Liver (tissue), 9 donors: ENCODE data around the gene SNAPC2. TPM values are rescaled to one million over a fixed set of nuclear protein-coding genes. Genes with fewer than 3 reads are reported as not detected.
A peak's percentile ranks its signal among the peaks of the same experiment; 100 is the strongest.

Source experiments
- DNase-seq: peaks from one replicate; pipeline ENCODE4 v3.0.0-alpha.2; 2017; ENCODE audit warnings: low spot score
- H3K27ac ChIP-seq, 2 donors: one replicate each; pipeline ENCODE4 v1.7.0; 2013; ENCODE audit warnings: inconsistent platforms in 2 of 2, low read length in 2 of 2, control low read depth in 1 of 2, low read depth in 1 of 2, mild to moderate bottlenecking in 1 of 2
- H3K27me3 ChIP-seq, 4 donors: one replicate each; pipeline versions ENCODE4 v1.6.1 to v1.7.0; 2013; ENCODE audit warnings: low read length in 3 of 4, inconsistent platforms in 1 of 4, mild to moderate bottlenecking in 1 of 4, moderate library complexity in 1 of 4; ENCODE audit not compliant: control insufficient read depth in 4 of 4, insufficient read depth in 4 of 4
- H3K36me3 ChIP-seq, 4 donors: one replicate each; pipeline versions ENCODE4 v1.6.1 to v1.7.0; 2013; ENCODE audit warnings: low read length in 3 of 4, mild to moderate bottlenecking in 3 of 4, low read depth in 1 of 4, moderate library complexity in 1 of 4; ENCODE audit not compliant: control insufficient read depth in 4 of 4, insufficient read depth in 3 of 4
- H3K4me1 ChIP-seq, 4 donors: one replicate each; pipeline versions ENCODE4 v1.6.1 to v1.7.0; 2013; ENCODE audit warnings: low read length in 3 of 4, mild to moderate bottlenecking in 3 of 4, moderate library complexity in 1 of 4; ENCODE audit not compliant: control insufficient read depth in 4 of 4, insufficient read depth in 4 of 4
- H3K4me3 ChIP-seq, 3 donors: one replicate each; pipeline versions ENCODE4 v1.6.1 to v1.7.0; 2013; ENCODE audit warnings: low read length in 3 of 3, control low read depth in 1 of 3, low read depth in 1 of 3, mild to moderate bottlenecking in 1 of 3
- H3K9ac ChIP-seq, 2 donors: one replicate each; pipeline ENCODE4 v1.7.0; 2013; ENCODE audit warnings: low read length in 2 of 2, mild to moderate bottlenecking in 2 of 2, moderate library complexity in 2 of 2, control low read depth in 1 of 2, low read depth in 1 of 2
- H3K9me3 ChIP-seq, 4 donors: one replicate each; pipeline versions ENCODE4 v1.6.1 to v1.7.0; 2013; ENCODE audit warnings: low read length in 3 of 4; ENCODE audit not compliant: control insufficient read depth in 4 of 4
- ATF3 ChIP-seq: IDR thresholded peaks from 2 replicates; pipeline ENCODE4 v1.6.1; 2016; ENCODE audit warnings: antibody characterized with exemption
- CTCF ChIP-seq: fragments of 150-350 bp; IDR thresholded peaks from 2 replicates; pipeline ENCODE4 v1.5.1; 2017; ENCODE audit warnings: improper control_type of control experiment, low read depth, low read length; ENCODE audit not compliant: missing input control
- EGR1 ChIP-seq, 2 donors: IDR thresholded peaks; 2 replicates each; pipeline ENCODE4 v1.6.1; 2016 to 2018; ENCODE audit warnings: antibody characterized with exemption in 2 of 2, low read depth in 2 of 2
- FOXA1 ChIP-seq: IDR thresholded peaks from 2 replicates; pipeline ENCODE4 v1.6.1; 2016; ENCODE audit warnings: antibody characterized with exemption
- GABPA ChIP-seq, 2 donors: IDR thresholded peaks in 1 of 2; conservative IDR thresholded peaks in 1 of 2; 2 replicates each; pipeline ENCODE4 v1.6.1; 2016; ENCODE audit warnings: antibody characterized with exemption in 2 of 2, mild to moderate bottlenecking in 1 of 2, moderate library complexity in 1 of 2
- JUND ChIP-seq, 2 donors: IDR thresholded peaks; 2 replicates each; pipeline ENCODE4 v1.6.1; 2016; ENCODE audit warnings: antibody characterized with exemption in 2 of 2
- MAX ChIP-seq: IDR thresholded peaks from 2 replicates; pipeline ENCODE4 v1.6.1; 2016; ENCODE audit warnings: antibody characterized with exemption
- REST ChIP-seq: IDR thresholded peaks from 2 replicates; pipeline ENCODE4 v1.6.1; 2016; ENCODE audit warnings: antibody characterized with exemption, mild to moderate bottlenecking
- RXRA ChIP-seq, 2 donors: IDR thresholded peaks; 2 replicates each; pipeline ENCODE4 v1.6.1; 2017 to 2018; ENCODE audit warnings: antibody characterized with exemption in 2 of 2, mild to moderate bottlenecking in 1 of 2
- TAF1 ChIP-seq: conservative IDR thresholded peaks from 2 replicates; pipeline ENCODE4 v1.6.1; 2016; ENCODE audit warnings: antibody characterized with exemption, mild to moderate bottlenecking
- YY1 ChIP-seq: IDR thresholded peaks from 2 replicates; pipeline ENCODE4 v1.6.1; 2016; ENCODE audit warnings: antibody characterized with exemption, mild to moderate bottlenecking
- WGBS: extraction: QIAGEN DNeasy Blood & Tissue Kit; methylation state at CpG from one replicate; pipeline ENCODE4 v1.1.7; 2013; 5-methylcytosine and 5-hydroxymethylcytosine counted together
- polyA plus RNA-seq, 2 donors: library from polyadenylated mRNA; stranded (reverse) in 1 of 2; unstranded in 1 of 2; fragments of 200-250 nt in 1 of 2; fragments of >200 nt in 1 of 2; fragmentation: Nextera tagmentation in 1 of 2; extraction: Ambion mirVana in 1 of 2; gene quantifications; one replicate each; pipeline versions ENCODE4 v1.2.1 to v1.2.3, GENCODE V29; 2013 to 2015
- total RNA-seq, 2 donors: library from RNA; depleted of rRNA; stranded (reverse); fragments of >200 nt; gene quantifications; one replicate each; pipeline ENCODE4 v1.2.3, GENCODE V29; 2014
- donor health status: healthy.
- donor health status: healthy.
- donor health status: healthy.
- donor health status: healthy.
- donor health status: healthy.

Gene SNAPC2
- total and polyA plus RNA-seq, 4 donors, result 2.8 to 7.1 (median 3.3) TPM

GRCh38 chr19:7940841-7941240 lies 20.7 kb downstream of the SNAPC2 start:
- TF ChIP-seq ATF3 (no peak), EGR1 (IDR thresholded peaks at IDR 0.05; ENCODE audit: low read depth in 2 of 2) (no peak), CTCF (no peak), YY1 (no peak), JUND (IDR thresholded peaks at IDR 0.05) (no peak)
- Histone ChIP-seq H3K4me1 (peaks cover 3 to 27% (median 11%) of the 10 kb centered on the region in 4 donors), H3K36me3 (peaks cover 8 to 27% (median 10%) of the 10 kb centered on the region in 4 donors), H3K4me3 (no peak overlapping the region), H3K27me3 (no peaks in the 10 kb centered on the region), H3K9ac (no peak overlapping the region), H3K27ac (no peak overlapping the region), H3K9me3 (no peaks in the 10 kb centered on the region)
- 95% methylated on average over 13 of the region's 13 CpGs for WGBS
- no peak for DNase-seq

GRCh38 chr19:7941895-7942596 lies 21.9 kb downstream of the SNAPC2 start:
- Histone ChIP-seq H3K27ac (no peak overlapping the region), H3K9me3 (no peaks in the 10 kb centered on the region), H3K27me3 (no peaks in the 10 kb centered on the region), H3K4me1 (peaks cover 3 to 23% (median 11%) of the 10 kb centered on the region in 4 donors), H3K36me3 (peaks cover 5 to 27% (median 9%) of the 10 kb centered on the region in 4 donors), H3K4me3 (peak overlapping the region in 1 of 3 donors; percentile 79), H3K9ac (no peak overlapping the region)
- no peak for TF ChIP-seq FOXA1
- TF ChIP-seq YY1, result no peak
- TF ChIP-seq JUND (IDR thresholded peaks at IDR 0.05), result no peak
- no peak for TF ChIP-seq CTCF
- TF ChIP-seq ATF3, result no peak
- no peak for TF ChIP-seq TAF1
- TF ChIP-seq MAX, result no peak
- TF ChIP-seq REST, result no peak
- TF ChIP-seq GABPA (IDR thresholded peaks at IDR 0.05 in 1 of 2, conservative IDR thresholded peaks at IDR 0.05 in 1 of 2), result no peak
- TF ChIP-seq RXRA (IDR thresholded peaks at IDR 0.05), result no peak
- WGBS, result 92% methylated on average over 19 of the region's 19 CpGs
- no peak for DNase-seq
